Measurements from ENCODE around the gene CRHR1.

CRHR1 gene

GRCh38 chr17:45813048-45813725, 29.1 kb downstream of the CRHR1 start:
- H3K4me3 ChIP-seq (ENCODE audit: low read depth, low read length), result no peak overlapping the region
- ChIA-PET CTCF (interaction anchor here (1.2 kb wide), 1 partner anchor 172 kb away, joined by 3 read pairs; no protein-coding TSS in a partner anchor), POLR2A (no interaction called here)
- TF ChIP-seq CTCF (IDR thresholded peaks at IDR 0.05; ENCODE audit: insufficient read depth, low read length, missing control alignments), result peak; percentile 14
- no peak for DNase-seq (ENCODE audit: low read depth, low spot score)

DNA sequence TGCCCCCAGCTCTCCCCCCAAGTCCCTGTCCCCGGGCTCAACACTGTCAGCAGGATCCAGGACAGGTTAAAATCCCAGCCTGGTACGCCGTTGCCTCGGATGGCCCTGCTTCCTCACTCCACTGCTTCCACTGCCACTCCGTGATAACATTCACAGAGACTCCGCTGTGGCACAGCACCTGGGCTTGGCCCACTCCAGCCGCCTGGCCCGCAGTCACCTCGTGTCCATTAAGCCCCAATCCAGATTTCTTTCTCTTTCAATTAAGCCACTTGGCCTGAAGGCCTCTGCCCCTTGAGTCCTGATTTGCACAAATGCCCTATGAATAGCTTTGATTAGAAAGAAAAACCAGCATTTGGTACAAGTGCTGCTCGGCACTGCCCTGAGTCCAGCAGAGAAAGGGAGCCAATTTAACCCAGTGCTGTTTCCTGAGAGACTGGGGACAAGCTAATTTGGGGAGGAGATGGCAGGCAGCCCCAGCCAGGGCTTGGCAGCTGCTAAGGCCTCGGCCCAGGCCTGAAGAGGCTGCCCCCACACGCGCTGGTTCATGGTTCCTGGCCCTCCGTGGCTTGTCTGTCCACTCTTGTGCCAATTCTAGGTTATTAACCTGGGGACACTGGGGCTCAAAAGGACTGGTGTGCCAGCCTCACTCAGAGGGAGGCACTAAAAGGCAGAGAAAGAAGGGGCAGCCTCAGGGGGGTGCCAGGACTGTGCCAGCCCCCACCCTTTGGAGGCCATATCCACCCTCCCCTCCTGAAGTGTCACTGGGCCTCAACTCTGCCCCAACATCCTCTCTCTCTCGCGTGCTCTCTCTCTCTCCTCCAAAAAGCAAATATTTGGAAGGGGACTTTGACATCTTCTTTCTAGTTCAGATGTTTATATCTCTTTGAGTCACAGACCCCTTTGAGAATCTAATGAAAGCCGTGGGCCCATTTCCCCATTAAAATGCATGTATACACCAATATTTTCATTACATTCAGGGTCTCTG, 30.8 kb downstream of the CRHR1 start:
- TF ChIP-seq CTCF (IDR thresholded peaks at IDR 0.05; ENCODE audit: insufficient read depth, low read length, missing control alignments), result no peak
- DNase-seq (ENCODE audit: low read depth, low spot score), result no peak
- ChIA-PET CTCF (interaction anchor here (0.7 to 2.4 kb wide), 5 partner anchors 13 to 174 kb away, joined by 3 to 12 read pairs (median 3); no protein-coding TSS in a partner anchor), POLR2A (no interaction called here)
- no peak overlapping the region for H3K4me3 ChIP-seq (ENCODE audit: low read depth, low read length)

GRCh38 chr17:45815752-45816151, 31.6 kb downstream of the CRHR1 start:
- no peak for DNase-seq (ENCODE audit: low read depth, low spot score)
- TF ChIP-seq CTCF (IDR thresholded peaks at IDR 0.05; ENCODE audit: insufficient read depth, low read length, missing control alignments), result no peak
- H3K4me3 ChIP-seq (ENCODE audit: low read depth, low read length), result no peak overlapping the region
- ChIA-PET CTCF (interaction anchor here (0.7 to 2.4 kb wide), 4 partner anchors 15 to 175 kb away, joined by 3 to 12 read pairs (median 4); no protein-coding TSS in a partner anchor), POLR2A (no interaction called here)

DNA sequence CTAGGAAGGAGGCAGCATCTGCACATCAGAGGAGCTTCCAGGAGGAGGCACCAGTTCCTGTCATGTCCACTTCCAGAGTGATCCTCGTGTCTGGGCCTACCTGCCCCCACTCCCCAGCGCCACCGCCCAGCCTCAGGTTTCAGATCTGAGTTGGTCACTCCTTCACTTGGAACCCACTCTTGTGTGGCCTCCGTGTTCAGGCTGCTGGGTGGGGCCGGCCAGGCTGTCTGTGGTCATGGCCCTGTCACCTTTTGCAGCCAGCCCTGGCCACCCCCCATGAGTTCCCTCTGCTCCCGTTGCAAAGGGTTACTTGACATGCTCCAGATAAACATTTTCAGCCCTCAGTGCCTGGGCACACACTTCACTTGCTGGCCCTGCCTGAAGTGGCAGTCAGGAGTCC, 33.9 kb downstream of the CRHR1 start:
- CTCF ChIA-PET, result interaction anchor here (1.8 to 4.1 kb wide), 2 partner anchors 13 to 34 kb away, joined by 5 to 39 read pairs; no protein-coding TSS in a partner anchor
- no peak overlapping the region for H3K4me3 ChIP-seq (ENCODE audit: low read depth, low read length)
- POLR2A ChIA-PET, result no interaction called here
- DNase-seq (ENCODE audit: low read depth, low spot score), result no peak
- no peak for TF ChIP-seq CTCF (IDR thresholded peaks at IDR 0.05; ENCODE audit: insufficient read depth, low read length, missing control alignments)

GRCh38 chr17:45818699-45819098, 34.6 kb downstream of the CRHR1 start:
- ChIA-PET CTCF (interaction anchor here (0.7 to 4.1 kb wide), 3 partner anchors 13 to 98 kb away, joined by 3 to 39 read pairs (median 5); no protein-coding TSS in a partner anchor), POLR2A (no interaction called here)
- no peak for DNase-seq (ENCODE audit: low read depth, low spot score)
- no peak overlapping the region for H3K4me3 ChIP-seq (ENCODE audit: low read depth, low read length)
- TF ChIP-seq CTCF (IDR thresholded peaks at IDR 0.05; ENCODE audit: insufficient read depth, low read length, missing control alignments), result no peak

GRCh38 chr17:45819632-45820031, 35.5 kb downstream of the CRHR1 start:
- no peak for DNase-seq (ENCODE audit: low read depth, low spot score)
- CTCF ChIA-PET, result interaction anchor here (1.7 to 4.1 kb wide), 3 partner anchors 12 to 180 kb away, joined by 4 to 39 read pairs (median 5); no protein-coding TSS in a partner anchor
- POLR2A ChIA-PET, result no interaction called here
- no peak for TF ChIP-seq CTCF (IDR thresholded peaks at IDR 0.05; ENCODE audit: insufficient read depth, low read length, missing control alignments)
- H3K4me3 ChIP-seq (ENCODE audit: low read depth, low read length), result no peak overlapping the region
